OCI-LY3 (cell line): ENCODE data around the gene LRP2BP.

Source experiments
- CTCF ChIP-seq: fragments of 200-600, 300-600 bp; sonication (generic); IDR thresholded peaks from 2 replicates; pipeline ENCODE4 v1.5.1; 2014; ENCODE audit warnings: antibody characterized with exemption, low read length, low read depth
- EZH2phosphoT487 ChIP-seq: fragments of 200-600 bp; shearing (Covaris generic); IDR thresholded peaks from 2 replicates; pipeline ENCODE4 v1.6.1; 2018; ENCODE audit warnings: antibody characterized with exemption, mixed run types, low read depth

GRCh38 chr4:185382754-185383153, 13.0 kb downstream of the LRP2BP start:
- TF ChIP-seq CTCF (no peak), EZH2phosphoT487 (no peak)
